T-helper 1 cell treated with Interleukin-12 subunit alpha and Interleukin-12 subunit beta and Interleukin-4 antibody, amounts not matched to agents 30 μg/mL and 1 μg/mL, for 36 hours (primary cell): ENCODE results near the gene KY.

Source experiments
- H3K27ac Mint-ChIP-seq: one replicate; pipeline ENCODE4 v1.8.0; 2021; ENCODE audit warnings: mild to moderate bottlenecking, mixed read lengths
- H3K27me3 Mint-ChIP-seq: one replicate; pipeline ENCODE4 v1.8.0; 2021; ENCODE audit warnings: low read depth, mixed read lengths
- H3K36me3 Mint-ChIP-seq: one replicate; pipeline ENCODE4 v1.8.0; 2021; ENCODE audit warnings: low read depth, mixed read lengths
- H3K4me1 Mint-ChIP-seq: one replicate; pipeline ENCODE4 v1.8.0; 2021; ENCODE audit warnings: low read depth, mixed read lengths
- H3K4me3 Mint-ChIP-seq: one replicate; pipeline ENCODE4 v1.8.0; 2021; ENCODE audit warnings: mild to moderate bottlenecking, moderate library complexity, mixed read lengths
- H3K9me3 Mint-ChIP-seq: one replicate; pipeline ENCODE4 v1.8.0; 2021; ENCODE audit warnings: mixed read lengths

Gene KY

DNA sequence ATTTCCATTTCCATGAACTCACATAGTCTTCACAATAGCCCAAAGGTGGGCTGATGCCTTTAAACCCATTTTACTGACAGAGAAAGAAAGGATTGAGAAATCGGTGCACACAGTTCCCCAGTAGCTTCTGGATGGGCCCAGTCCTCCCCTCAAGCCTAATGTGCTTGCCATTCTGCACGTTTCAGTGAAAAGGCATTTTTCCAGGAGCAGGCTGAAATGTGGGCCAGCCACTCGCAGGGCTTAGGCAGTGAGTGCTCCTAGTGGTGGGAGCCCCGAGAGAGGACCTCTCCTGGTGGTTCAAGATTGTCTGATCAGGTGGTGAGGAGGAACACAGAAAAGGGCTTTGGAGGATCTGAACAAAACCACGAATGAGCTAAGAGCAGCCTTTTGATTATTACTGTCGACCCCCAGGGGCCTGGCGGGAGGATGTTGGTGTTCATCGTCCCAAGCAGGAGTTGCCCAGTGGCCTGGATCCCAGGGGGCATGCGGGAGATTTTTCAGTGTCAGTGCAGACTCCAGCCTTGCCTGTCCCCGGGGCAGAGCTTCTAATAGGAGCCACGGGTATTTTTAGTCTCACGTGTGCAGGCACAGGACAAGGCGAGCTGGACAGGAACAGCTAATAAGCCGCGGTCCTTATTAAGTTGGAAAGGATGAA is 8.7 kb upstream of the KY start:
- Mint-ChIP-seq H3K9me3 (no peaks in the 10 kb centered on the region), H3K27me3 (no peaks in the 10 kb centered on the region), H3K4me3 (no peak overlapping the region), H3K4me1 (no peaks in the 10 kb centered on the region), H3K36me3 (no peaks in the 10 kb centered on the region), H3K27ac (no peak overlapping the region)

DNA sequence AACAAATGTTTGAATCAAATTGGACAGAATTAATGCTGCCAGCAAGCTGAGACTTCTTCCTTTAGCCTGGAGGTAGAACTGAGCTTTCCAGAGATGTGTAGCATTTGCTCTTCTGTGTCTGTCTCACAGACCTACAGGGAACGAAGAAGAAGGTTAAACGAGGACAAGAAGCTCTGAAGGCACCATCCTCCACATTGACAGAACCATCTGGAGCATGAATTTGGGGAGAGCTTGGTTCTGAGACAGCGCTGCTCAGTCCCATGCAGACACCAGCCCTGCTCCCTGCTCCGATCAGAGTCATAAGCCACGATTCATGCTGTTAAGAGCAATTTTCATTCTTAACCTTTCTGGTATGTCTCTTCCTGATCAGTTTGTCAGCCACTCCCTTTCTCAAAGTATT is 7.7 kb upstream of the KY start:
- H3K36me3 Mint-ChIP-seq: no peaks in the 10 kb centered on the region
- H3K4me1 Mint-ChIP-seq: no peaks in the 10 kb centered on the region
- H3K27ac Mint-ChIP-seq: no peak overlapping the region
- H3K4me3 Mint-ChIP-seq: no peak overlapping the region
- no peaks in the 10 kb centered on the region for H3K27me3 Mint-ChIP-seq
- H3K9me3 Mint-ChIP-seq: no peaks in the 10 kb centered on the region

DNA sequence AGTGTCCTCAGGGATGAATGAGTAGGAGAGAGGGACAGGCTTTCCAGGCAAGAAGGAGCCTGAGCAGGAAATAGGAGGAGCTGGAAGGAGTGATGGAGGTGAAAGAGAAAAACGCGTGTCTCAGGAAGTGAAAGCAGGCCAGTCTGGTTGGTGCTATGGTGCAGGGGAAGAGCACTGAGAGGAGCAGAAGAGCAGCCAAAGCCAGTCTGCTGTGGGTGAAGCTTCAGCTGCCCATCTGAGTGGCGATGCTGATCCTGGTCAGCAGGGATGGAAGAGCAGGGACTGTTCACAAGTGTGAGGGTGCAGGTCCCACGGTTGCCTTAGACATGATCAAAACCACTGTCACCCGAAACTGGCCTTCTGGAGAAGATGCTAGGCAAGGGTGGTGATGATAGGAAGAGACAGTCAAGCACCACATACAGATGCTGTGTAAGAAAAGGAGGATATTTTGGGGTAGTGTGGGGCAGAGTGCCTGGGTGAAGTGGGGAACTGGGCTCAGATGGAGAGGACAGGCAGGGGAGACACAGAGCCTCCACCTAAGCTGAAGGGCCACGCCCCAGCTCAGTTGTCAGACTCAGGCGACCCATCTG is 5.5 kb upstream of the KY start:
- H3K36me3 Mint-ChIP-seq: no peaks in the 10 kb centered on the region
- H3K9me3 Mint-ChIP-seq: no peaks in the 10 kb centered on the region

DNA sequence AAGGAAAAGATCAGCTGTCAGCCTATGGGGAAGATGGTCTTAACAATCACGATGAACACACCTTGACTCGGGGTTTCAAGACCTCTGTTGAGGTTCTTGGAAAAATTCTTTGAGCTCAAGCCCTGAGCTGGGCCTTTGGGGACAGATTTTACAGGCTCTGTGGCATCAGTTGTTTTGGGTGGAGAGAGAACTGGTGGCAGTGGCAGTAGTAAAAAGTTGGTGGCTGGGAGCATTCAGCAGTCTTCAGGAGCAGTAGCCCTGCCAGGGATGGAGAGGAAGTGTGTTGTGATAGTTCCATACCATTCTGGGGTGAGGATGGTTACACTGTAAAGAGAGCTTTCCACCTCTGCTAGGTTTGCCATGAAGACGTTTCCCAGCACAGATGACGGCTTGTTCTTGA is 4.9 kb upstream of the KY start:
- Mint-ChIP-seq H3K27me3 (peaks cover 18% of the 10 kb centered on the region), H3K4me3 (no peak overlapping the region), H3K4me1 (no peaks in the 10 kb centered on the region), H3K9me3 (no peaks in the 10 kb centered on the region), H3K27ac (no peak overlapping the region), H3K36me3 (no peaks in the 10 kb centered on the region)

More for the DNA sequence above, 5.5 kb upstream of the KY start:
- Mint-ChIP-seq H3K4me3 (no peak overlapping the region), H3K4me1 (no peaks in the 10 kb centered on the region), H3K27ac (no peak overlapping the region), H3K27me3 (peaks cover 15% of the 10 kb centered on the region)

DNA sequence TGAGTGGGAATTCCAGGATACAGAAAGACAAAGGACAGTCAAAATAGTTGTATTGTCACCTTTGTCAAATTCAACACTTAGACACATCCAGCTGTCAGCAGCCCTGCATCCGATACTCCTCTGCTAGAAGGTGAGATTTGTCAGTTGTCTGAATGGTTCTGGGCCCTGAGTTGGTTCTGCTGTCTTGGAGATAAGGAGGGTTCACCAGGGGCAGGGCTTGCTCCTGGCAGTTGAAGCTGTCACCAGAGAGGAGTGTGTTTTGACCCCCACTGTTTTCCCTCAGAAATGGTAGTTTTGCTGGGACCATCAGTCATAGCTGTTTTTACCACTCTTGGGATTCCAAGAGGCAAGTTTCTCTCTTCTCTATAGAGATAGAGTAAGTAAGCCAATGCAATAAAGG is 3.2 kb upstream of the KY start:
- no peaks in the 10 kb centered on the region for H3K9me3 Mint-ChIP-seq
- peaks cover 24% of the 10 kb centered on the region for H3K27me3 Mint-ChIP-seq
- H3K4me3 Mint-ChIP-seq: no peak overlapping the region
- no peaks in the 10 kb centered on the region for H3K4me1 Mint-ChIP-seq
- no peaks in the 10 kb centered on the region for H3K36me3 Mint-ChIP-seq
- no peak overlapping the region for H3K27ac Mint-ChIP-seq

DNA sequence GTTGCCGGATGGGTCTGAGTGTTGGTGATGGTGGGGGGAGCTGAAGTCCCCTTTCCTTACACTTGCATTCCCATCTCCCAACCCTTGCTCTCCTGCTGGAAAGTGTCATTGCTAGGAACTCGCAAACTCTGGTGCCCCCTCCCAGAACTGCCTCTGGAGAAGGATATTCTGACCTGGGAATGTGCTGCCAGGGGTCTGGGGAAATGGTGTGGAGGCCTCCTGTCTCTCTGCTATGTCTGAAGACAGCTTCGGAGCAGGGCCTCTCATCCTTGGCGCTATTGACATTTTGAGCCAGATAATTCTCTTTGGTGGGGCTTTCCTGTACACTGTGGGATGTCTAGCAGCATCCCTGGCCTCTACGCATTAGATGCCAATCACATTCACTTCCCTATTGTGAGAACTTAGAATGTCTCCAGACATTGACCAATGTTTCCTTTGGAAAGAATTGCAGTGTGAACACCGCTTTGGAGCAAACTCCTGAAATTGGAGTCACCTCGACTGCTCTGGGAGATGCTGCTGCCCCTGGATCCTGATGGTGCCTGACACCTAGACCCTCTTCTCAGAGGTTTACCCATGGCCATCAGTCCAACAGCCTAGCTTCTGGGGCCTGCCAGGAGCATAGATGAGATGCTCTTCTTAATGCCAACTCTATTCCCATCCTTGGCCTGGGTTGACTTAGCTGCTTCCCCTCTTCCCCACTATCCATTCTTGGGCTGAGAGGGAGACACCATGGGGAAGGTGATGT is 2.2 kb upstream of the KY start:
- no peak overlapping the region for H3K4me3 Mint-ChIP-seq
- H3K36me3 Mint-ChIP-seq: no peaks in the 10 kb centered on the region
- H3K27me3 Mint-ChIP-seq: peaks cover 24% of the 10 kb centered on the region

DNA sequence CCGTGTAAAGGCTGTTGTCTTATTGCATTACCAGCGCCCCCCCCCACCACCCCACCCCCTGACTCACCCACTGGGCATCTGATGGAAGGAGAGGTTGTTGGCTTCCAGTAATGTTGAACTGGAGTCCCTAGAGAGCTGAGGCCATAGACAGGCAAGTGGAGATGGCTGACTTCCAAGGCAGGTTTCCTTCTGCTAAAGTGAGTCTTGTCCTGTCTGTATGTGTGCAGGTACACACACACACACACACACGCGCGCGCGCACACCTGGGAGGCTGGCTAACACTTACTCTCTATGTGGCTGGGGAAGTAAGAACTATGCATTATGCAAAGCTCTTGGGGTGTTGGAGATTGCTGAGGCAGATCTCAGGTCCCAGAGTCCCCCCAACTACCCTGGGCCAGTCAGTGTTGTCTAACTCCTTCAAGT is 1.6 kb upstream of the KY start:
- Mint-ChIP-seq H3K4me3 (no peak overlapping the region), H3K9me3 (no peaks in the 10 kb centered on the region), H3K27me3 (peaks cover 24% of the 10 kb centered on the region), H3K27ac (no peak overlapping the region), H3K36me3 (no peaks in the 10 kb centered on the region), H3K4me1 (no peaks in the 10 kb centered on the region)

More for the DNA sequence above, 2.2 kb upstream of the KY start:
- no peaks in the 10 kb centered on the region for H3K9me3 Mint-ChIP-seq
- H3K27ac Mint-ChIP-seq: no peak overlapping the region
- H3K4me1 Mint-ChIP-seq: no peaks in the 10 kb centered on the region

DNA sequence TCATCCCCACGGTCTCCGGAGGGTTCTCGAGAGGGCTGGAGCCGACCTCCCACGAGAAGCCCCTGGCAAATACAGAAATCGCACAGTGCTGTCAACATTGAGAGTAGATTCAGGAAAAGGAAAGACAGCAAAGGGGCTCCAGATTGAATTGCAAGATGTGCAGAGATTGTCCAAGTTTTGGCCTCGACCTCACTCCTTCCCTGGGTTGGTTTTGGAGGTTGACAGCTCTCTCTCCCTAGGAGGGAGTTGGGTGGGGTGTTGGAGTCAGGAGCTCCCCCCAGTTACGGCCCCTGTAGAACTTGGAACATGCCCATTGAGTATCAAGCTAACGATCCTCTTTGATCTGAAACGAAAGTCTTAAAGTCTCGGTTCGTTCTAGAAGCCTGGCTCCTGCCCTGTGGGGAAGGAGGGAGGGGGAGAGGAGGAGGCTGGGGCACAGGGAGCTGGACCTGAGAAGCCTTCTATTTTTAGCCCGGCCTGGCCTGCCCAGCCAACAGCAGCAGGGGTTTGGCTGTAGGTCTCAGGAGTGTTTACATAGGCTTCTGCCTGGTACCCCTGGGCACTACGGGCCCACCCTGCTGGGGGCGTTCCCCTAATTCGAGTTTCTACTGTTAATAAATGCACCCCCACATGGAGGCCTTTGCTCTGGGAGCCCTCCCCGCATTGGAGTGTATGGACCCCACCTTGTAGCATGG is 672 bp upstream of the KY start:
- no peak overlapping the region for H3K27ac Mint-ChIP-seq
- peaks cover 24% of the 10 kb centered on the region for H3K27me3 Mint-ChIP-seq
- no peaks in the 10 kb centered on the region for H3K4me1 Mint-ChIP-seq
- no peaks in the 10 kb centered on the region for H3K36me3 Mint-ChIP-seq
- no peaks in the 10 kb centered on the region for H3K9me3 Mint-ChIP-seq
- H3K4me3 Mint-ChIP-seq: no peak overlapping the region

DNA sequence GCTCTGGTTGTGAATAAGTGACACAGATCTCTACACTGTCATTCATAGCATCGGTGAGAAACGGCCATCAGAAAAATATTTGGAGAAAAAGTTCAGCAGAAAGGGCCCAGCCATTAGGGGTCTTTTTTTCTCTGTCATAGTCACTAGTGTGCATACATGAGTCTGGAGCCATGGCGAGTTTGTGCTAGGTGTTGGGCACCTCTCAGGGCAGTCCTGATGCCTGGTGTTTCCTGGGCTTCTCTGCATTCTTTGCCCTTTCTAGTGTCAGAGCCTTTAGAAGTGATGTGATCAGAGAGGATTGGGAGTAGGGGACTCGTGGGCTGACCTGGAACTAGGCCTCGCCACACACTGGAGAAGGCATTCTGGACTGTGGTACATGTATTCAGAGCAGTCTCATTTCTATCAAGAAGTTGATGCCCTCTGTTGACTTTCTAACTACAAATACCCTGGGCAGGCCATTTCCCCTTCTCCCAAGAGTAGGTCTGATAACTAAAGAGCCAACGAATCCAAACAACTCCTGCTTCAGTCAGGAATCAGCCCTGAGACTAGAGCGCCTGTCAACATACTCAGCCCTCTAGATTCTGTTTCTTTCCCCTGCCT is 1.6 kb downstream of the KY start:
- Mint-ChIP-seq H3K9me3 (no peaks in the 10 kb centered on the region), H3K4me3 (no peak overlapping the region), H3K4me1 (no peaks in the 10 kb centered on the region), H3K27me3 (peaks cover 24% of the 10 kb centered on the region), H3K27ac (no peak overlapping the region), H3K36me3 (no peaks in the 10 kb centered on the region)

DNA sequence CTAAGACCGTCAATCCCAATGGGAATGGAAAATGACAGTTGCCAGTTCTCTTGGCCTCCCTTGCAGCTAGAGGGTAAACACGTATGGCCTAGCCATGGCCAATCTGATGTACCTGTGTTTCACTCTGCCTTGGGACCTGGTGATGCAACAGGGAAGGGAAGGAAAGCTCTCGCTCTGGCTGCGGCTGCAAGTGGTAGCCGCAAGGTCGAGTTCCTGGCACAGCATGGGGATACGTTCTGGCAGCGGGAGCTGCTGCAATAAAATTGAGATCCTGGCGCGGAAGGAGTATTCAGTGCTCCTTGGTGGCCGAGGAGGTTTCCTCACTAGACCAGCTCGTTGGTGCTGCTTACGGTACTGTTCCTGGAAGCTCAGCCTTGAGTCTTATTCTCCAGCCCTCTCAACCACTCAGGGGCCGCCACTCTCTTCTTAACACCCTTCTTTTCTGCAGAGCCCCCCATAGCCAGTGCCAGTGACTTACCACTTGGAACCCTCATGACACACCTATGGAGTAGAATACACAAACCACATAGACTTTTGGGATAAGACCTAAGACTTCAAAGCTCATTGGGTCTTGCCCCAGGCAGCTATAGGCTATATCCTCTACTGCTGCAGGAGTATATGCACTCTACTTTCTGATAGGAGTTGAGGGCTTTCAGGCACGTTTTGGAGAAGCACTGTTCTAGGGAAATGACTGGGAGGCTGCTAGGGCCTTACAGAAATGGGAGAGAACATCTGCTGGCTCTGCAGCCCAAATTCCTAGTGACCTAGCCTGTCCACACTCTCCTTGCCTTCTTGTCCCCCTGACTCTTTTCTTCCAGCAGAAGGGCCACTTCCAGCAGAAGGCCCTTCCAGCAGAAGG is 2.7 kb downstream of the KY start:
- Mint-ChIP-seq H3K27ac (no peak overlapping the region), H3K36me3 (no peaks in the 10 kb centered on the region)

DNA sequence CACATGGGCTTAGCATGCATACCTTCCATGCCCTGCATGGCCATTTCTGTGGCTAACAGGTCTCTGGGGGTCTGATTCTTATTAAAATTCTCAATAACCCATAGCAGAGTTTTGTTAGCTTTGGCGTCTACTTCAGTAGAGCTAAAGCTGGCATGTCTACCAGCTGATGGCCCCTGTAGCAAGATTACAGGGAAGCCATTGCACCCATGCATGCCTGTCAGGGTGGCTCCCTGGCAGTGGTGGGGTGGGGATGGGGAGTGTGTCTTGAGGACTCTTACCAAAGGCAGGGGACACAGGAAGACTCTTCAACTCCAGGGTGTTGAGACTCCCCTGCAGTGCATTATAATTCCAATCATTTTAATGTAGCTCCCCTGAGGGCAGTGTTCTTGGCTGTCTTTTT is 4.7 kb downstream of the KY start:
- Mint-ChIP-seq H3K9me3 (no peaks in the 10 kb centered on the region), H3K27ac (no peak overlapping the region), H3K36me3 (no peaks in the 10 kb centered on the region), H3K4me1 (no peaks in the 10 kb centered on the region), H3K4me3 (no peak overlapping the region), H3K27me3 (peaks cover 7% of the 10 kb centered on the region)

More for the DNA sequence above, 2.7 kb downstream of the KY start:
- Mint-ChIP-seq H3K4me3 (no peak overlapping the region), H3K27me3 (peaks cover 24% of the 10 kb centered on the region), H3K4me1 (no peaks in the 10 kb centered on the region), H3K9me3 (no peaks in the 10 kb centered on the region)

DNA sequence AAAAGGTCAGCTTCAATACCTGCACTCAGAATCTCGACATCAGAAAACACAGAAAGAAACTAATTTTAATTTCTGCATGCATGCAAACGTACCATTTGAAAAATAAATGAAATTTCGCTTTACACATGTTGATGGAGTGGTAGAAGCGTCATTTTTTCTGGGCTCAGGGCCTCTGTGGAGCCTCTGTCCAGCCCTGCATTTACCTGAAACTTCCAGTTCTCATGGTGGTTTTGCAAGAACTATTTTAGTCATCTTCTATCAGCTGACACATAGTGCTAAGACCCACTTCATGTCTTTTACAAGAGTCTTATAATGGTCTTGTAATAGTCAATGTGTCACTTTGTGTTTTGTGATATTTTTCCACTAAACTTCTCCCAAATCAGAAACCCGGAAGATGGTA is 5.3 kb downstream of the KY start:
- no peaks in the 10 kb centered on the region for H3K36me3 Mint-ChIP-seq
- peaks cover 6% of the 10 kb centered on the region for H3K27me3 Mint-ChIP-seq
- no peak overlapping the region for H3K27ac Mint-ChIP-seq
- H3K4me3 Mint-ChIP-seq: no peak overlapping the region
- no peaks in the 10 kb centered on the region for H3K4me1 Mint-ChIP-seq
- H3K9me3 Mint-ChIP-seq: no peaks in the 10 kb centered on the region

DNA sequence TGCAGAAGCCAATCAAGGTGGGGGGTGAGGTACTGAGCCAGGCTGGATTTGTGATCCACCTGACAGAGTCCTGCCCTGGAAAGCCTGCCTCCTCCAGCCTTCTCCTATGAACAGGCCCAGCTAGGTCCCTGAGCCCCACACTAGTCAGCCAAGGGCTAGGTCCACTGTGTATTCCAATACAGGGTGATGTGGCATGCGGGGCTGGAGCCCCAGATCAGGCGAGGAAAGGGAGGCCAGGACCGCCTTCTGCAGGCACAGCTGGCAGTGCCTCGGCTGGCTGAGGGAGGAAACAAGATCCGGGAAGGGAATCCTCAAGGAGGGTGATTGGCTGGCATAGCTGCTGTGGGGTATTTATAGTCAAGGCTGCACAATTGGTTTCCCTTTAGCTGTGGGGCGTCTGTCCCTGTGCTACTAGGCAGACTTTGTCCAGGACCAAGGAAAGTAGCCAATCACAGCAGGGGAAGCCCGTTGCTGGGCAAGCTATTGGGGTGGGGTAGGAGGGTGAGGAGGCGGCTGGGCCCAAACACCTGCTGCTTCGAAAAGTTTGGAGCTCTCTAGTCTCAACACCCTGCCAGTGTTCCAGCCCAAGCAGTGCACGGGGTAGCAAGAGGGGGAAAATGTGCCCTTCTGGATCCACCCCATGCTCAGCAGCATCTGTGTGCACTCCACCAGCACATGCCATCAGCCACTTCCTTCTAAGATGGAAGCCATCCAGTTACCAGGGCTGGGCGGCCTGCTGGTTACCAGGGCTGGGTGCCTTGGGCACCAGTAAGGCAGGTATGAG is 5.9 kb downstream of the KY start:
- no peaks in the 10 kb centered on the region for H3K27me3 Mint-ChIP-seq
- H3K36me3 Mint-ChIP-seq: no peaks in the 10 kb centered on the region
- no peaks in the 10 kb centered on the region for H3K4me1 Mint-ChIP-seq
- no peak overlapping the region for H3K4me3 Mint-ChIP-seq
- no peak overlapping the region for H3K27ac Mint-ChIP-seq
- no peaks in the 10 kb centered on the region for H3K9me3 Mint-ChIP-seq
